Peyer's patch (tissue), 4 donors: Measurements from ENCODE around the gene PCBP3.
"Not testable (repeated sequence)": the region's sequence is repeated elsewhere in the genome, so short reads cannot be mapped to it uniquely, and the experiment has no call there.

Experiments
- POLR2A ChIP-seq, 2 donors: fragments of 450-650 bp; IDR thresholded peaks; one replicate each; pipeline ENCODE4 v1.5.1; 2017; ENCODE audit warnings: antibody characterized with exemption in 2 of 2, mild to moderate bottlenecking in 2 of 2, moderate library complexity in 2 of 2
- TF ChIP-seq, protein P1 (sequence below), 6 experiments: fragments of 450-650 bp in 4 of 6; fragments of 200-600 bp in 2 of 6; sonication (generic) in 1 of 6; IDR thresholded peaks; one replicate each; pipeline ENCODE4 v1.5.1; 2017 to 2019; ENCODE audit warnings: antibody characterized with exemption in 6 of 6, mild to moderate bottlenecking in 3 of 6, moderate library complexity in 1 of 6

DNA sequence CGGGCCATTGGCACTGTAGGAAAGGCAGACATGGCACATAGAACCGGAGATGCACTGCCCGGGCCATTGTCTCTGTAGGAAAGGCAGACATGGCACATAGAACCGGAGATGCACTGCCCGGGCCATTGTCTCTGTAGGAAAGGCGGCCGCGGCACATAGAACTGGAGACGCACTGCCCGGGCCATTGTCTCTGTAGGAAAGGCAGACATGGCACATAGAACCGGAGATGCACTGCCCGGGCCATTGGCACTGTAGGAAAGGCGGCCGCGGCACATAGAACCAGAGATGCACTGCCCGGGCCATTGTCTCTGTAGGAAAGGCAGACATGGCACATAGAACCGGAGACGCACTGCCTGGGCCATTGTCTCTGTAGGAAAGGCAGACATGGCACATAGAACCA lies 252.9 kb downstream of the PCBP3 start:
- TF ChIP-seq, protein P1, sequence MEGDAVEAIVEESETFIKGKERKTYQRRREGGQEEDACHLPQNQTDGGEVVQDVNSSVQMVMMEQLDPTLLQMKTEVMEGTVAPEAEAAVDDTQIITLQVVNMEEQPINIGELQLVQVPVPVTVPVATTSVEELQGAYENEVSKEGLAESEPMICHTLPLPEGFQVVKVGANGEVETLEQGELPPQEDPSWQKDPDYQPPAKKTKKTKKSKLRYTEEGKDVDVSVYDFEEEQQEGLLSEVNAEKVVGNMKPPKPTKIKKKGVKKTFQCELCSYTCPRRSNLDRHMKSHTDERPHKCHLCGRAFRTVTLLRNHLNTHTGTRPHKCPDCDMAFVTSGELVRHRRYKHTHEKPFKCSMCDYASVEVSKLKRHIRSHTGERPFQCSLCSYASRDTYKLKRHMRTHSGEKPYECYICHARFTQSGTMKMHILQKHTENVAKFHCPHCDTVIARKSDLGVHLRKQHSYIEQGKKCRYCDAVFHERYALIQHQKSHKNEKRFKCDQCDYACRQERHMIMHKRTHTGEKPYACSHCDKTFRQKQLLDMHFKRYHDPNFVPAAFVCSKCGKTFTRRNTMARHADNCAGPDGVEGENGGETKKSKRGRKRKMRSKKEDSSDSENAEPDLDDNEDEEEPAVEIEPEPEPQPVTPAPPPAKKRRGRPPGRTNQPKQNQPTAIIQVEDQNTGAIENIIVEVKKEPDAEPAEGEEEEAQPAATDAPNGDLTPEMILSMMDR (IDR thresholded peaks at IDR 0.05), result not testable (repeated sequence)
- TF ChIP-seq POLR2A (IDR thresholded peaks at IDR 0.05), result not testable (repeated sequence)
